ENCODE data around the gene BRMS1L. TPM values are rescaled to one million over a fixed set of nuclear protein-coding genes. Genes with fewer than 3 reads are reported as not detected.

The BRMS1L gene
- total and polyA plus RNA-seq, 10 of the 15 experiments (the other 5 are each of a cell fraction or from before 2014, with no cell fraction given) = 5.3 to 26.7 (median 8.3) TPM

- TF ChIP-seq ZBTB40 (IDR thresholded peaks at IDR 0.05; ENCODE audit: borderline replicate concordance) = no peak
- no peak for TF ChIP-seq CBX5 (IDR thresholded peaks at IDR 0.05; ENCODE audit: low read depth)
- TF ChIP-seq POU2F2 (IDR thresholded peaks at IDR 0.05; ENCODE audit: borderline replicate concordance, low read depth, low read length) = no peak
- no peak for TF ChIP-seq ZNF24 (IDR thresholded peaks at IDR 0.05)
- TF ChIP-seq FOXK2 (IDR thresholded peaks at IDR 0.05) = no peak
- TF ChIP-seq STAT1 (conservative IDR thresholded peaks at IDR 0.05) = no peak
- TF ChIP-seq MLLT1 (IDR thresholded peaks at IDR 0.05) = peak; percentile 60; the same call in 1 of the 2 replicates
- peak; percentile 63 for TF ChIP-seq LARP7 (IDR thresholded peaks at IDR 0.05)
- no peak for TF ChIP-seq NFYA (IDR thresholded peaks at IDR 0.05; ENCODE audit: borderline replicate concordance, low read depth, low read length)
- peak; percentile 50; the same call in 1 of the 2 replicates for TF ChIP-seq IRF3 (IDR thresholded peaks at IDR 0.05)
- no peak for TF ChIP-seq SUZ12 (IDR thresholded peaks at IDR 0.05; ENCODE audit: unreplicated experiment)
- TF ChIP-seq EZH2 (IDR thresholded peaks at IDR 0.05; ENCODE audit: borderline replicate concordance, control insufficient read depth, low read depth, low read length) = no peak
- TF ChIP-seq NR2C1 (IDR thresholded peaks at IDR 0.05) = no peak
- no peak; the same call in 1 of the 2 replicates for TF ChIP-seq SMAD5 (IDR thresholded peaks at IDR 0.05; ENCODE audit: low read depth)
- no peak for TF ChIP-seq FOXM1 (IDR thresholded peaks at IDR 0.05; ENCODE audit: low read depth, low read length)
- no peak for TF ChIP-seq YBX1 (IDR thresholded peaks at IDR 0.05)
- TF ChIP-seq PBX3 (IDR thresholded peaks at IDR 0.05; ENCODE audit: insufficient replicate concordance, low read depth, low read length) = no peak
- TF ChIP-seq RUNX3 (IDR thresholded peaks at IDR 0.05; ENCODE audit: low read length) = no peak; the same call in 1 of the 2 replicates
- TF ChIP-seq HDAC2 (IDR thresholded peaks at IDR 0.05) = no peak
- TF ChIP-seq JUND (IDR thresholded peaks at IDR 0.05; ENCODE audit: low read depth, low read length) = no peak
- no peak for TF ChIP-seq SPI1 (IDR thresholded peaks at IDR 0.05; ENCODE audit: borderline replicate concordance, insufficient read depth, low read depth, low read length)
- no peak for TF ChIP-seq TCF3 (IDR thresholded peaks at IDR 0.05; ENCODE audit: borderline replicate concordance, insufficient read depth, low read depth, low read length)
- no peak for TF ChIP-seq BRCA1 (IDR thresholded peaks at IDR 0.05; ENCODE audit: low read depth, low read length)
Observed at GRCh38 chr14:35826218-35826951, at the start of gene BRMS1L (continued).
